MM.1S (cell line): ENCODE measurements around the gene SECTM1.
"Not testable (repeated sequence)": the region's sequence is repeated elsewhere in the genome, so short reads cannot be mapped to it uniquely, and the experiment has no call there.

ENCODE experiments used
- DNase-seq: peaks from one replicate; pipeline ENCODE4 v3.0.0-alpha.2; 2015
- H2AFZ ChIP-seq: fragments of 300-600 bp; sonication (generic); 2 replicates; pipeline ENCODE4 v1.6.0; 2016; ENCODE audit warnings: antibody characterized with exemption, low read length
- H3F3A ChIP-seq: fragments of 300-600 bp; sonication (generic); 2 replicates; pipeline ENCODE4 v1.6.1; 2016; ENCODE audit warnings: mild to moderate bottlenecking, antibody characterized with exemption, low read length, moderate library complexity, mixed read lengths; ENCODE audit not compliant: insufficient read depth
- H3K27ac ChIP-seq: fragments of 300-600 bp; sonication (generic); 2 replicates; pipeline ENCODE4 v1.5.1; 2016; ENCODE audit warnings: mild to moderate bottlenecking, low read length
- H3K27me3 ChIP-seq: fragments of 300-600 bp; sonication (generic); replicated peaks from 2 replicates; pipeline ENCODE4 v1.6.0; 2016; ENCODE audit warnings: low read length; ENCODE audit not compliant: insufficient read depth
- H3K36me3 ChIP-seq: fragments of 300-600 bp; sonication (generic); replicated peaks from 2 replicates; pipeline ENCODE4 v1.6.1; 2016; ENCODE audit warnings: mild to moderate bottlenecking, low read length, mixed read lengths; ENCODE audit not compliant: insufficient read depth
- H3K4me1 ChIP-seq: fragments of 300-600 bp; sonication (generic); 2 replicates; pipeline ENCODE4 v1.6.1; 2016; ENCODE audit warnings: low read length, mixed read lengths
- H3K4me2 ChIP-seq: fragments of 300-600 bp; sonication (generic); 2 replicates; pipeline ENCODE4 v1.6.0; 2016; ENCODE audit warnings: low read depth, low read length
- H3K4me3 ChIP-seq: fragments of 300-600 bp; sonication (generic); 2 replicates; pipeline ENCODE4 v1.5.1; 2016; ENCODE audit warnings: low read length, mixed read lengths
- H3K79me2 ChIP-seq: fragments of 300-600 bp; sonication (generic); 2 replicates; pipeline ENCODE4 v1.6.1; 2016; ENCODE audit warnings: mixed run types, low read length, mixed read lengths
- H3K9ac ChIP-seq: fragments of 300-600 bp; sonication (generic); 2 replicates; pipeline ENCODE4 v1.6.1; 2016; ENCODE audit warnings: low read length, mixed read lengths
- H3K9me2 ChIP-seq: fragments of 300-600 bp; sonication (generic); replicated peaks from 2 replicates; pipeline ENCODE4 v1.6.1; 2016; ENCODE audit warnings: mild to moderate bottlenecking, low read length, mixed read lengths; ENCODE audit not compliant: insufficient read depth
- H3K9me3 ChIP-seq: fragments of 300-600 bp; sonication (generic); replicated peaks from 2 replicates; pipeline ENCODE4 v1.6.1; 2016; ENCODE audit warnings: mild to moderate bottlenecking, low read length, mixed read lengths; ENCODE audit not compliant: insufficient read depth
- H4K20me1 ChIP-seq: fragments of 300-600 bp; sonication (generic); 2 replicates; pipeline ENCODE4 v1.6.1; 2016; ENCODE audit warnings: mild to moderate bottlenecking, low read length, moderate library complexity, mixed read lengths; ENCODE audit not compliant: insufficient read depth
- EZH2 ChIP-seq: fragments of 300-600 bp; sonication (generic); optimal IDR thresholded peaks from 2 replicates; pipeline ENCODE3; 2017; ENCODE audit warnings: low read depth, mild to moderate bottlenecking, antibody characterized with exemption, low read length, mixed read lengths
- EZH2phosphoT487 ChIP-seq: fragments of 300-600 bp; sonication (generic); IDR thresholded peaks from 2 replicates; pipeline ENCODE4 v1.6.1; 2018; ENCODE audit warnings: antibody characterized with exemption, low read length
- TF ChIP-seq, protein P1 (sequence below): fragments of 300-600 bp; sonication (generic); IDR thresholded peaks from 2 replicates; pipeline ENCODE4 v1.5.1; 2016; ENCODE audit warnings: antibody characterized with exemption, low read length, mixed read lengths

Gene SECTM1

DNA sequence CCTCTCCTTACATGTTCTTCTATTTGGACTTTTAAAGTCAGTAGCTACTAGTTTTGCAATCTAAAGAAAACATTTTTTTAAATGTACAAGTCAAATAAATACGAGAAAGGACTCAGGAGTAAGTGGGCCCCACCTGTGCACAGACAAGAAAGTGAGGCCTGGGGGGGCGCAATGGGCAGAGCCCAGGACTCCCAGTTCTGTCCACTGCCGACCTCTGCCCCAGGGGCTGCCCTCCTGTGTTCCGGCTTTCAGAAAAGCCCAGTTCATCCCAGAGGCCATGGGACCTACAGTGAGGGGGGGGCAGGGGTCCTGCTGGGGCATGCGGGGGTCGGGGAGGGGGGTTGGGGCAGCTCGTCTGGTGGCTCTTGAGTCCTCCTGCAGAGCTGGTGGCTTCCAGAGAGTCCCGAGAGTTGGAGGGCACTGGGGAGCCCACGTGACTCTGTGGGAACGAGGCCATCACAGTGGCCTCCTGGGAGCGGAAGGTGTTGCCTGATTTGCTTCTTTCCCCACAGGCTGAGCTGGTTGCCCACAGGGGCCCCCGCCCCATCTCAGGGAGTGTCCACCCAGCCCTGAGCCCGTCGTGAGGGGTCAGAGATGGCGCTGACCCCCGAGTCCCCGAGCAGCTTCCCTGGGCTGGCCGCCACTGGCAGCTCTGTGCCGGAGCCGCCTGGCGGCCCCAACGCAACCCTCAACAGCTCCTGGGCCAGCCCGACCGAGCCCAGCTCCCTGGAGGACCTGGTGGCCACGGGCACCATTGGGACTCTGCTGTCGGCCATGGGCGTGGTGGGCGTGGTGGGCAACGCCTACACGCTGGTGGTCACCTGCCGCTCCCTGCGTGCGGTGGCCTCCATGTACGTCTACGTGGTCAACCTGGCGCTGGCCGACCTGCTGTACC, 40.4 kb upstream of the SECTM1 start:
- peaks cover 16% of the 10 kb centered on the region for H3K4me1 ChIP-seq
- H3K9ac ChIP-seq = no peak overlapping the region
- no peak overlapping the region for H2AFZ ChIP-seq
- no peaks in the 10 kb centered on the region for H3K36me3 ChIP-seq
- no peaks in the 10 kb centered on the region; the same call in 1 of the 2 replicates for H3K27me3 ChIP-seq
- H4K20me1 ChIP-seq = no peaks in the 10 kb centered on the region
- no peak overlapping the region for H3K27ac ChIP-seq
- TF ChIP-seq EZH2 (no peak), EZH2phosphoT487 (no peak)
- TF ChIP-seq, protein P1, sequence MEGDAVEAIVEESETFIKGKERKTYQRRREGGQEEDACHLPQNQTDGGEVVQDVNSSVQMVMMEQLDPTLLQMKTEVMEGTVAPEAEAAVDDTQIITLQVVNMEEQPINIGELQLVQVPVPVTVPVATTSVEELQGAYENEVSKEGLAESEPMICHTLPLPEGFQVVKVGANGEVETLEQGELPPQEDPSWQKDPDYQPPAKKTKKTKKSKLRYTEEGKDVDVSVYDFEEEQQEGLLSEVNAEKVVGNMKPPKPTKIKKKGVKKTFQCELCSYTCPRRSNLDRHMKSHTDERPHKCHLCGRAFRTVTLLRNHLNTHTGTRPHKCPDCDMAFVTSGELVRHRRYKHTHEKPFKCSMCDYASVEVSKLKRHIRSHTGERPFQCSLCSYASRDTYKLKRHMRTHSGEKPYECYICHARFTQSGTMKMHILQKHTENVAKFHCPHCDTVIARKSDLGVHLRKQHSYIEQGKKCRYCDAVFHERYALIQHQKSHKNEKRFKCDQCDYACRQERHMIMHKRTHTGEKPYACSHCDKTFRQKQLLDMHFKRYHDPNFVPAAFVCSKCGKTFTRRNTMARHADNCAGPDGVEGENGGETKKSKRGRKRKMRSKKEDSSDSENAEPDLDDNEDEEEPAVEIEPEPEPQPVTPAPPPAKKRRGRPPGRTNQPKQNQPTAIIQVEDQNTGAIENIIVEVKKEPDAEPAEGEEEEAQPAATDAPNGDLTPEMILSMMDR = no peak
- peaks cover 11% of the 10 kb centered on the region; the same call in 1 of the 2 replicates for H3F3A ChIP-seq
- H3K79me2 ChIP-seq = no peaks in the 10 kb centered on the region
- no peaks in the 10 kb centered on the region for H3K9me3 ChIP-seq
- no peaks in the 10 kb centered on the region for H3K9me2 ChIP-seq
- no peak for DNase-seq
- no peak overlapping the region for H3K4me3 ChIP-seq
- no peak overlapping the region for H3K4me2 ChIP-seq

DNA sequence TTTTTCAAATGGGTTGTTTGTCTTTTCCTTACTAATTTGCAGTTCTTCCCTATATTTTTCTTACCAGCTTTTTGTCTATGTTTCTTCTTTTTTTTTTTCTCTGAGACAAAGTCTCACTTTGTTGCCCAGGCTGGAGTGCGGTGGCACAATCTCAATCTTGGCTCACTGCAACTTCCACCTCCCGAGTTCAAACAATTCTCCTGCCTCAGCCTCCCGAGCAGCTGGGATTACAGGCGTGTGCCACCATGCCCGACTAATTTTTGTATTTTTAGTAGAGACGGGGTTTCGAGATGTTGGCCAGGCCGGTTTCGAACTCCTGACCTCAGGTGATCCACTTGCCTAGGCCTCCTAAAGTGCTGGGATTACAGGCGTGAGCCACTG, 39.5 kb upstream of the SECTM1 start:
- H3K36me3 ChIP-seq, H3K4me2 ChIP-seq, H3K9me2 ChIP-seq, H3K9me3 ChIP-seq, DNase-seq, H3K79me2 ChIP-seq, H2AFZ ChIP-seq, H4K20me1 ChIP-seq, H3K4me3 ChIP-seq, H3K27ac ChIP-seq, H3K9ac ChIP-seq, H3K27me3 ChIP-seq: not testable (repeated sequence)
- peaks cover 11% of the 10 kb centered on the region; the same call in 1 of the 2 replicates for H3F3A ChIP-seq
- peaks cover 16% of the 10 kb centered on the region for H3K4me1 ChIP-seq

DNA sequence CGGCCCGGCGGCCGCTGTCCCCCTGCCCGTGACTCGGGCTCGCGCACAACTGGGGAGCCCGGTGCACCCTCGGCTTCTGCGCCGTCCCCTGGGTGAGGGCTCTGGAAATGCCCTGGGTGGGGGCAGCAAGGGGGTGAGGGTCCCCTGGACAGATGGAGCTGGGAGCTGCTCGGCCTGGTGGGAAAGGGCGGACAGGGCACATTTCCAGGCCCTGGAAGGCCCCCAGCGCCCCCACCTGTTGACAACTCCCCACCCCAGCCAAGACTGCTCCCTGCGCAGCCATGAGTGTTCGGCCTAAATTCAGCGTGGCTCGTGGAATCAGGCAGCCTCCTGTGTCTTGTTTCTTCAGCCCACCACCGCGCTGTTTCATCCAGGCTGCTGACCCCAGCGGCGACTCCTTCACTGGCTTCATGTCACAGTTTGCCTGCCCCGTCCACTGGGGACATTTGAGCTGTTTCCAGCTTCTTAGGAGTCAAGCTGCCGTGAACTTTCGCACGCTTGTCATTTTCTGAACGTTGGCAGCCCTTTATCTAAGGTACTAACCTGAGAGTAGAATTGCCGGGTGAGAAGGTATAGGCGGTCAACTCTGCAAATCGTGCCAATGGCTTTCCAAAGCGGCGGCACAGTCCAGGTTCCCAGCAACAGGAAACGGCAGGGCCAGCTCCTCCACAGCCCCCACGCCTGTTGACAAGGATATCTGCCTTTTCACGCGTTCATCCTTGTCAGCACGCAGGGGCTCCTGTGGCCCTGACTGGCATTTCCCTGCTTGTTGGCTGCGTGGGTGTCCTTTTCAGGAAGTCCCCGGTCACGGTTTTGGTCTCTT, 38.9 kb upstream of the SECTM1 start:
- TF ChIP-seq, protein P1 = no peak
- no peak overlapping the region for H3K27ac ChIP-seq

More for the DNA sequence above, 38.9 kb upstream of the SECTM1 start:
- Histone ChIP-seq H3F3A (peaks cover 11% of the 10 kb centered on the region; the same call in 1 of the 2 replicates), H3K4me2 (no peak overlapping the region), H3K36me3 (no peaks in the 10 kb centered on the region), H3K9me3 (no peaks in the 10 kb centered on the region), H3K9ac (no peak overlapping the region), H3K79me2 (no peaks in the 10 kb centered on the region), H4K20me1 (no peaks in the 10 kb centered on the region), H3K9me2 (no peaks in the 10 kb centered on the region), H2AFZ (no peak overlapping the region), H3K27me3 (no peaks in the 10 kb centered on the region), H3K4me3 (no peak overlapping the region), H3K4me1 (peaks cover 16% of the 10 kb centered on the region)
- no peak for DNase-seq
